ENCODE results near the gene ACOT7. TPM values are rescaled to one million over a fixed set of nuclear protein-coding genes. Genes with fewer than 3 reads are reported as not detected.
"Not testable (repeated sequence)": the region's sequence is repeated elsewhere in the genome, so short reads cannot be mapped to it uniquely, and the experiment has no call there.

The ACOT7 gene
- total RNA-seq, 4 donors from 2014 or later: 23.5 to 50.7 (median 39.0) TPM

DNA sequence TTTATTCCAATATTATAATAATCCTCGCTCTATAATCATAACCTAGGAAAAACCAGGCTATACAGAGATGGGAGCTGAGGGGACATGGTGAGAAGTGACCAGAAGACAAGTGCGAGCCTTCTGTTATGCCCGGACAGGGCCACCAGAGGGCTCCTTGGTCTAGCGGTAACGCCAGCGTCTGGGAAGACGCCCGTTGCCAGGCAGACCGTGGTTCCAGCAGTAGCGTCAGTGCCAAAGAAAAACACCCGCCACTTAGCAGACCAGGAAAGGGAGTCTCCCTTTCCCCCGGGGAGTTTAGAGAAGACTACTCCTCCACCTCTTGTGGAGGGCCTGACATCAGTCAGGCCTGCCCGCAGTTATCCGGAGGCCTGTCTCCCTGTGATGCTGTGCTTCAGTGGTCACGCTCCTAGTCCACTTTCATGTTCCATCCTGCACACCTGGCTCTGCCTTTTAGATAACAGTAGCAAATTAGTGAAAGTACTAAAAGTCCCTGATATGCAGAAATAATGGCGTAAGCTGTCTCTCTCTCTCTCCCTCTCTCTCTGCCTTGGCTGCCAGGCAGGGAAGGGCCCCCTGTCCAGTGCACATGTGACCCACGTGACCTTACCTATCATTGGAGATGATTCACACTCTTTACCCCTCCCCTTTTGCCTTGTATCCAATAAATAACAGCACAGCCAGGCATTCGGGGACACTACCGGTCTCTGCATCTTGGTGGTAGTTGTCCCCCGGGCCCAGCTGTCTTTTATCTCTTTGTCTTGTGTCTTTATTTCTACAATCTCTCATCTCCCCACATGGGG, 30.3 kb downstream of the ACOT7 start:
- Histone ChIP-seq H3K4me3 (peak overlapping the region in 1 of 4 donors; percentile 34), H3K27ac (peak overlapping the region in 2 of 4 donors; percentile 31 to 89), H3K4me1 (peaks cover 33 to 86% (median 50%) of the 10 kb centered on the region in 3 donors)
- H3K9me3 ChIP-seq; H3K27me3 ChIP-seq; H3K36me3 ChIP-seq; DNase-seq; intact Hi-C loops (cut with DNase I): not testable (repeated sequence)
- peak; percentile 47 to 94 (median 92) for TF ChIP-seq CTCF (IDR thresholded peaks at IDR 0.05)
- WGBS, 2 donors: 20 to 27% methylated on average over 15 to 20 of the region's 20 CpGs

- TF ChIP-seq POLR2A (IDR thresholded peaks at IDR 0.05) (no peak), CTCF (IDR thresholded peaks at IDR 0.05) (no peak)
- WGBS, 2 donors: 89 to 93% methylated on average over 10 to 13 of the region's 13 CpGs
- DNase-seq: no peak
- no peak overlapping the region for H3K27ac ChIP-seq
- no peaks in the 10 kb centered on the region for H3K9me3 ChIP-seq
- no peaks in the 10 kb centered on the region for H3K36me3 ChIP-seq
- H3K4me1 ChIP-seq: peaks cover 37 to 81% (median 48%) of the 10 kb centered on the region in 3 donors
- no peak overlapping the region for H3K4me3 ChIP-seq
- H3K27me3 ChIP-seq: no peaks in the 10 kb centered on the region
- intact Hi-C loops (cut with DNase I): no loop called here
These were observed 32.3 kb downstream of the ACOT7 start for GRCh38 chr1:6361124-6361775.

DNA sequence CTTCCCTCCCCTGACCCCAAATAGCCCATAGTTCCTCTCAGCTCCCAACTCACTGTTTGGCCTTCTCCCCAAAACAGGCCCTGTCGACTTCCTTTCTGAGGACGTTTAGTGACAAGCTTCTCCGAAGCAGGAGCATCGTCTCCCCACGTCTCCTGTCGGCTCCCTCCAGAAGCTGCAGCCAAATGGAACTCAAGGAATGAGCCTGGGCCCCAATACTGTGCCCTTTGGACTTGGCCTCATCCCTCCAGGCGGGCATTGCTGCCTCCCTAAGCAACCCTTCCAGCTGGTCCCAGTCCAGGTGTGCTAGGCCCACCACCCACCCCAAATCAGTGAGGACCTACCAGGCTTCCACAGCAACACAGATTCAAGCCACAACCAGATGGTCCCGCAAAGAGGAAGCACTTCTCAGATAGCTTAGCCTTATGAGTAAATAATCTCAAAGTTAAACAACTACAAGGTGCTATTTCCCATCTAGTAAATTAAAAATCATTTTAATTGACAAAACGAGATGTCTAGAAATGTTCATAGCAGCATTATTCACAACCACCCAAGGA, 33.0 kb downstream of the ACOT7 start:
- H3K27ac ChIP-seq: peak overlapping the region; percentile 75 to 94 (median 84)
- no peaks in the 10 kb centered on the region for H3K36me3 ChIP-seq
- no peak overlapping the region for H3K4me3 ChIP-seq
- intact Hi-C loops (cut with DNase I): no loop called here
- no peaks in the 10 kb centered on the region for H3K27me3 ChIP-seq
- no peak for DNase-seq
- no peaks in the 10 kb centered on the region for H3K9me3 ChIP-seq
- 63 to 82% methylated on average over 2 to 7 of the region's 9 CpGs for WGBS, 2 donors
- TF ChIP-seq CTCF (IDR thresholded peaks at IDR 0.05) (no peak), POLR2A (IDR thresholded peaks at IDR 0.05) (no peak)
- peaks cover 37 to 81% (median 44%) of the 10 kb centered on the region in 3 donors for H3K4me1 ChIP-seq

GRCh38 chr1:6360117-6360496, 33.5 kb downstream of the ACOT7 start:
- Histone ChIP-seq H3K4me3 (no peak overlapping the region), H3K4me1 (peaks cover 38 to 81% (median 44%) of the 10 kb centered on the region in 3 donors), H3K27ac (peak overlapping the region; percentile 75 to 94 (median 84)), H3K9me3 (no peaks in the 10 kb centered on the region), H3K36me3 (no peaks in the 10 kb centered on the region), H3K27me3 (no peaks in the 10 kb centered on the region)
- TF ChIP-seq POLR2A (IDR thresholded peaks at IDR 0.05) (no peak), CTCF (IDR thresholded peaks at IDR 0.05) (no peak)
- no peak for DNase-seq
- 62 to 69% methylated on average over 5 to 8 of the region's 9 CpGs for WGBS, 2 donors
- intact Hi-C loops (cut with DNase I): no loop called here

Measured in esophagus squamous epithelium (tissue), 5 donors.